Adipocyte (in vitro differentiated cells): Measurements from ENCODE around the gene FBXL20.

Experiments
- DNase-seq: peaks from one replicate; pipeline ENCODE4 v3.0.0-alpha.2; 2015; ENCODE audit warnings: low read depth
- H3K27me3 ChIP-seq: replicated peaks from 2 replicates; pipeline ENCODE4 v1.7.0; 2013; ENCODE audit warnings: mild to moderate bottlenecking, low read length, moderate library complexity; ENCODE audit not compliant: control insufficient read depth, insufficient read depth
- H3K36me3 ChIP-seq: 2 replicates; pipeline ENCODE4 v1.7.0; 2013; ENCODE audit warnings: low read length, mild to moderate bottlenecking, moderate library complexity; ENCODE audit not compliant: control insufficient read depth, insufficient read depth, severe bottlenecking
- H3K4me1 ChIP-seq: 2 replicates; pipeline ENCODE4 v1.7.0; 2013; ENCODE audit warnings: mild to moderate bottlenecking, low read length, moderate library complexity; ENCODE audit not compliant: control insufficient read depth, insufficient read depth
- H3K4me3 ChIP-seq: 2 replicates; pipeline ENCODE4 v1.7.0; 2013; ENCODE audit warnings: mild to moderate bottlenecking, low read length, moderate library complexity
- H3K9ac ChIP-seq: 2 replicates; pipeline ENCODE4 v1.7.0; 2013; ENCODE audit warnings: mild to moderate bottlenecking, low read length, moderate library complexity
- H3K9me3 ChIP-seq: 2 replicates; pipeline ENCODE4 v1.7.0; 2013; ENCODE audit warnings: mild to moderate bottlenecking, low read length, moderate library complexity; ENCODE audit not compliant: control insufficient read depth

FBXL20 gene

GRCh38 chr17:39223907-39224777 is 177.3 kb downstream of the FBXL20 start:
- Histone ChIP-seq H3K4me1 (peaks cover 3% of the 10 kb centered on the region), H3K27me3 (peaks cover 8% of the 10 kb centered on the region), H3K36me3 (no peaks in the 10 kb centered on the region), H3K4me3 (no peak overlapping the region), H3K9me3 (no peaks in the 10 kb centered on the region), H3K9ac (no peak overlapping the region)
- DNase-seq = no peak

GRCh38 chr17:39222866-39223834 is 178.3 kb downstream of the FBXL20 start:
- DNase-seq = no peak
- no peaks in the 10 kb centered on the region for H3K36me3 ChIP-seq
- H3K4me1 ChIP-seq = no peaks in the 10 kb centered on the region
- no peak overlapping the region for H3K4me3 ChIP-seq
- H3K27me3 ChIP-seq = peaks cover 8% of the 10 kb centered on the region
- H3K9ac ChIP-seq = no peak overlapping the region
- no peaks in the 10 kb centered on the region for H3K9me3 ChIP-seq

GRCh38 chr17:39222151-39222550 is 179.3 kb downstream of the FBXL20 start:
- Histone ChIP-seq H3K4me1 (no peaks in the 10 kb centered on the region), H3K4me3 (no peak overlapping the region), H3K36me3 (no peaks in the 10 kb centered on the region), H3K27me3 (peaks cover 11% of the 10 kb centered on the region), H3K9ac (no peak overlapping the region), H3K9me3 (no peaks in the 10 kb centered on the region)
- DNase-seq = no peak

GRCh38 chr17:39221572-39221971 is 179.9 kb downstream of the FBXL20 start:
- DNase-seq = no peak
- no peak overlapping the region for H3K4me3 ChIP-seq
- H3K9me3 ChIP-seq = no peaks in the 10 kb centered on the region
- H3K36me3 ChIP-seq = no peaks in the 10 kb centered on the region
- H3K9ac ChIP-seq = no peak overlapping the region
- peaks cover 16% of the 10 kb centered on the region for H3K27me3 ChIP-seq
- H3K4me1 ChIP-seq = no peaks in the 10 kb centered on the region

- H3K36me3 ChIP-seq = no peaks in the 10 kb centered on the region
- H3K4me3 ChIP-seq = no peak overlapping the region
- no peaks in the 10 kb centered on the region for H3K9me3 ChIP-seq
- H3K9ac ChIP-seq = no peak overlapping the region
- DNase-seq = no peak
- H3K27me3 ChIP-seq = peaks cover 9% of the 10 kb centered on the region
- H3K4me1 ChIP-seq = no peaks in the 10 kb centered on the region
These were observed 181.7 kb downstream of the FBXL20 start for GRCh38 chr17:39219647-39220154.

- no peak overlapping the region for H3K4me3 ChIP-seq
- H3K9ac ChIP-seq = no peak overlapping the region
- no peaks in the 10 kb centered on the region for H3K36me3 ChIP-seq
- DNase-seq = no peak
- H3K9me3 ChIP-seq = no peaks in the 10 kb centered on the region
- H3K4me1 ChIP-seq = no peaks in the 10 kb centered on the region
- H3K27me3 ChIP-seq = peaks cover 9% of the 10 kb centered on the region
These were observed 182.5 kb downstream of the FBXL20 start for GRCh38 chr17:39218906-39219305.

- Histone ChIP-seq H3K9me3 (no peaks in the 10 kb centered on the region), H3K36me3 (no peaks in the 10 kb centered on the region), H3K27me3 (peaks cover 9% of the 10 kb centered on the region), H3K4me1 (no peaks in the 10 kb centered on the region), H3K9ac (no peak overlapping the region), H3K4me3 (no peak overlapping the region)
- DNase-seq = no peak
These were observed 183.6 kb downstream of the FBXL20 start for GRCh38 chr17:39217734-39218369.

GRCh38 chr17:39213852-39214251 is 187.6 kb downstream of the FBXL20 start:
- no peak overlapping the region for H3K9ac ChIP-seq
- no peak overlapping the region for H3K4me3 ChIP-seq
- H3K27me3 ChIP-seq = peaks cover 9% of the 10 kb centered on the region
- H3K4me1 ChIP-seq = peaks cover 11% of the 10 kb centered on the region
- no peaks in the 10 kb centered on the region for H3K36me3 ChIP-seq
- H3K9me3 ChIP-seq = no peaks in the 10 kb centered on the region
- DNase-seq = no peak

GRCh38 chr17:39212841-39213480 is 188.5 kb downstream of the FBXL20 start:
- peaks cover 9% of the 10 kb centered on the region for H3K27me3 ChIP-seq

GRCh38 chr17:39212195-39212810 is 189.1 kb downstream of the FBXL20 start:
- peaks cover 7% of the 10 kb centered on the region for H3K27me3 ChIP-seq
- DNase-seq = no peak
- no peaks in the 10 kb centered on the region for H3K36me3 ChIP-seq
- no peak overlapping the region for H3K9ac ChIP-seq
- no peak overlapping the region for H3K4me3 ChIP-seq
- H3K9me3 ChIP-seq = no peaks in the 10 kb centered on the region
- peaks cover 18% of the 10 kb centered on the region for H3K4me1 ChIP-seq

More at GRCh38 chr17:39212841-39213480, 188.5 kb downstream of the FBXL20 start:
- Histone ChIP-seq H3K9me3 (no peaks in the 10 kb centered on the region), H3K9ac (no peak overlapping the region), H3K4me1 (peaks cover 18% of the 10 kb centered on the region), H3K36me3 (no peaks in the 10 kb centered on the region), H3K4me3 (no peak overlapping the region)
- no peak for DNase-seq
